DMS53 treated with DMSO at 0.1 percent for 48 hours (cell line): ENCODE measurements around the gene ABO.
"Not testable (repeated sequence)": the region's sequence is repeated elsewhere in the genome, so short reads cannot be mapped to it uniquely, and the experiment has no call there.

Experiments used
- DNase-seq: peaks from one replicate; lab custom pipeline; 2025; ENCODE audit not compliant: unreplicated experiment; lab: John Stamatoyannopoulos, UW

Gene ABO

GRCh38 chr9:133275105-133276000 lies at the start of gene ABO:
ABO (minus strand) TSS chr9:133275201.
- no peak for DNase-seq

GRCh38 chr9:133323991-133324703 lies 49.1 kb upstream of the ABO start:
- no peak for DNase-seq

- no peak for DNase-seq
Observed at GRCh38 chr9:133323211-133323610, 48.2 kb upstream of the ABO start.

GRCh38 chr9:133322701-133323100 lies 47.7 kb upstream of the ABO start:
- no peak for DNase-seq

- no peak for DNase-seq
Observed at GRCh38 chr9:133321411-133321935, 46.5 kb upstream of the ABO start.

- no peak for DNase-seq
Observed at GRCh38 chr9:133320421-133320881, 45.5 kb upstream of the ABO start.

GRCh38 chr9:133317551-133317950 lies 42.5 kb upstream of the ABO start:
- DNase-seq: not testable (repeated sequence)

GRCh38 chr9:133315997-133316396 lies 41.0 kb upstream of the ABO start:
- DNase-seq: no peak

- no peak for DNase-seq
Observed at GRCh38 chr9:133309608-133310007, 34.6 kb upstream of the ABO start.

- DNase-seq: no peak
Observed at GRCh38 chr9:133307301-133307700, 32.3 kb upstream of the ABO start.

GRCh38 chr9:133306242-133307204 lies 31.5 kb upstream of the ABO start:
- no peak for DNase-seq

GRCh38 chr9:133305731-133306130 lies 30.7 kb upstream of the ABO start:
- no peak for DNase-seq

- DNase-seq: no peak
Observed at GRCh38 chr9:133304477-133305377, 29.7 kb upstream of the ABO start.

GRCh38 chr9:133304158-133304470 lies 29.1 kb upstream of the ABO start:
- DNase-seq: no peak

- DNase-seq: no peak
Observed at GRCh38 chr9:133303266-133304157, 28.5 kb upstream of the ABO start.

GRCh38 chr9:133301253-133302230 lies 26.5 kb upstream of the ABO start:
- DNase-seq: no peak

- DNase-seq: not testable (repeated sequence)
Observed at GRCh38 chr9:133299996-133300395, 25.0 kb upstream of the ABO start.

GRCh38 chr9:133294257-133294656 lies 19.3 kb upstream of the ABO start:
- no peak for DNase-seq
